HepG2 (cell line): Measurements from ENCODE around the gene GPR156. TPM values are rescaled to one million over a fixed set of nuclear protein-coding genes. Genes with fewer than 3 reads are reported as not detected.

ENCODE experiments used
- ATRX ChIP-seq: sonication (generic); formaldehyde crosslinking; IDR thresholded peaks from 2 replicates; pipeline ENCODE4 v1.4.0; 2020; ENCODE audit warnings: missing genetic modification reagents, borderline replicate concordance
- BRD4 ChIP-seq: sonication (generic); formaldehyde crosslinking; IDR thresholded peaks from 2 replicates; pipeline ENCODE4 v1.4.0; 2020; ENCODE audit warnings: missing genetic modification reagents
- GABPA ChIP-seq, 2 experiments: IDR thresholded peaks; 2 replicates each; pipeline ENCODE4 v1.6.1; 2011 to 2016; ENCODE audit warnings: low read depth in 2 of 2, low read length in 1 of 2, missing biosample characterization in 1 of 2, missing genetic modification characterization in 1 of 2
- HMG20A ChIP-seq: IDR thresholded peaks from 2 replicates; pipeline ENCODE4 v1.6.1; 2016; ENCODE audit warnings: borderline replicate concordance
- HMG20B ChIP-seq: conservative IDR thresholded peaks from 2 replicates; pipeline ENCODE4 v1.6.1; 2016; ENCODE audit warnings: missing genetic modification reagents, missing compliant biosample characterization
- HNF4A ChIP-seq: sonication (generic); formaldehyde crosslinking; IDR thresholded peaks from 2 replicates; pipeline ENCODE4 v1.4.0; 2020; ENCODE audit warnings: missing genetic modification reagents
- KLF16 ChIP-seq, 2 experiments: sonication (generic) in 1 of 2; formaldehyde crosslinking in 1 of 2; IDR thresholded peaks; 2 replicates each; pipeline versions ENCODE4 v1.6.1 to v1.8.0; 2016 to 2023; ENCODE audit warnings: missing genetic modification reagents in 2 of 2, missing compliant biosample characterization in 1 of 2
- MAF1 ChIP-seq: sonication (generic); formaldehyde crosslinking; IDR thresholded peaks from 2 replicates; pipeline ENCODE4 v1.5.0; 2020; ENCODE audit warnings: missing genetic modification reagents, borderline replicate concordance
- MBNL3 ChIP-seq: fragments of 250-450 bp; sonication (Bioruptor Pico); conservative IDR thresholded peaks from 2 replicates; pipeline ENCODE4 v1.8.0; 2022; ENCODE audit warnings: mild to moderate bottlenecking, inconsistent platforms
- MED1 ChIP-seq: sonication (generic); formaldehyde crosslinking; IDR thresholded peaks from 2 replicates; pipeline ENCODE4 v1.4.0; 2020; ENCODE audit warnings: missing genetic modification reagents
- NR1H2 ChIP-seq: sonication (generic); formaldehyde crosslinking; IDR thresholded peaks from 2 replicates; pipeline ENCODE4 v1.8.1; 2022; ENCODE audit warnings: low read depth, missing genetic modification reagents, borderline replicate concordance
- NR2F2 ChIP-seq: IDR thresholded peaks from 2 replicates; pipeline ENCODE4 v1.6.1; 2012; ENCODE audit warnings: low read depth, inconsistent platforms, borderline replicate concordance
- PAF1 ChIP-seq: IDR thresholded peaks from 2 replicates; pipeline ENCODE4 v1.6.1; 2016; ENCODE audit warnings: missing genetic modification reagents, missing compliant biosample characterization
- PBX3 ChIP-seq: sonication (generic); formaldehyde crosslinking; IDR thresholded peaks from 2 replicates; pipeline ENCODE4 v1.8.1; 2023; ENCODE audit warnings: missing genetic modification reagents, inconsistent platforms, borderline replicate concordance
- RNF219 ChIP-seq: sonication (generic); formaldehyde crosslinking; IDR thresholded peaks from 2 replicates; pipeline ENCODE4 v1.5.0; 2020; ENCODE audit warnings: mild to moderate bottlenecking, missing genetic modification reagents
- SALL1 ChIP-seq: sonication (generic); formaldehyde crosslinking; IDR thresholded peaks from 2 replicates; pipeline ENCODE4 v1.8.0; 2022; ENCODE audit warnings: mild to moderate bottlenecking, missing genetic modification reagents
- TCF7L2 ChIP-seq: IDR thresholded peaks from 2 replicates; pipeline ENCODE4 v1.6.1; 2011; ENCODE audit warnings: mild to moderate bottlenecking, low read depth, low read length, moderate library complexity
- TEAD3 ChIP-seq: optimal IDR thresholded peaks from 2 replicates; pipeline ENCODE3; 2016; ENCODE audit warnings: borderline replicate concordance
- ZBTB7A ChIP-seq: sonication (generic); formaldehyde crosslinking; IDR thresholded peaks from 2 replicates; pipeline ENCODE4 v1.8.0; 2022; ENCODE audit warnings: mild to moderate bottlenecking, missing genetic modification reagents
- ZNF230 ChIP-seq: sonication (generic); formaldehyde crosslinking; IDR thresholded peaks from 2 replicates; pipeline ENCODE4 v1.4.0; 2020; ENCODE audit warnings: mild to moderate bottlenecking, missing genetic modification reagents
- ZNF232 ChIP-seq: sonication (generic); formaldehyde crosslinking; IDR thresholded peaks from 2 replicates; pipeline ENCODE4 v1.4.0; 2020; ENCODE audit warnings: missing genetic modification reagents, borderline replicate concordance
- ZNF589 ChIP-seq: sonication (generic); formaldehyde crosslinking; conservative IDR thresholded peaks from 2 replicates; pipeline ENCODE4 v1.8.0; 2022; ENCODE audit warnings: mild to moderate bottlenecking, moderate library complexity, missing genetic modification reagents
- ZNF747 ChIP-seq: sonication (generic); formaldehyde crosslinking; IDR thresholded peaks from 2 replicates; pipeline ENCODE4 v1.8.1; 2023; ENCODE audit warnings: missing genetic modification reagents, mild to moderate bottlenecking, borderline replicate concordance
- ZNF788 ChIP-seq: sonication (generic); formaldehyde crosslinking; IDR thresholded peaks from 2 replicates; pipeline ENCODE4 v1.5.0; 2020; ENCODE audit warnings: mild to moderate bottlenecking, missing genetic modification reagents, borderline replicate concordance
- polyA plus RNA-seq, 8 experiments: library from polyadenylated mRNA; depleted of rRNA in 3 of 8; stranded (reverse) in 7 of 8; unstranded in 1 of 8; fragments of >200 nt; fragmentation: Illumina TruSeq in 4 of 8; extraction: Trizol in 4 of 8; gene quantifications; 2 replicates each; pipeline versions ENCODE4 v1.2.1 to v1.2.3, GENCODE V29; 2011 to 2016; ENCODE audit warnings: low read depth in 4 of 8, missing spikeins in 1 of 8, mixed read lengths in 1 of 8; ENCODE audit not compliant: insufficient read depth in 1 of 8
- total RNA-seq, 5 experiments: library from RNA; depleted of rRNA; stranded (reverse); fragments of >200 nt; fragmentation: Illumina TruSeq; extraction: Trizol; gene quantifications; 2 replicates each; pipeline ENCODE4 v1.2.3, GENCODE V29; 2016; ENCODE audit warnings: low read depth in 1 of 5
- TF ChIP-seq, protein P1 (sequence below): sonication (generic); formaldehyde crosslinking; IDR thresholded peaks from 2 replicates; pipeline ENCODE4 v1.4.0; 2020; ENCODE audit warnings: missing genetic modification reagents, mild to moderate bottlenecking, borderline replicate concordance

GPR156 gene
- total and polyA plus RNA-seq, 2 of the 13 experiments (the other 11 are each of a cell fraction or from before 2014, with no cell fraction given): not detected

- TF ChIP-seq, protein P1, sequence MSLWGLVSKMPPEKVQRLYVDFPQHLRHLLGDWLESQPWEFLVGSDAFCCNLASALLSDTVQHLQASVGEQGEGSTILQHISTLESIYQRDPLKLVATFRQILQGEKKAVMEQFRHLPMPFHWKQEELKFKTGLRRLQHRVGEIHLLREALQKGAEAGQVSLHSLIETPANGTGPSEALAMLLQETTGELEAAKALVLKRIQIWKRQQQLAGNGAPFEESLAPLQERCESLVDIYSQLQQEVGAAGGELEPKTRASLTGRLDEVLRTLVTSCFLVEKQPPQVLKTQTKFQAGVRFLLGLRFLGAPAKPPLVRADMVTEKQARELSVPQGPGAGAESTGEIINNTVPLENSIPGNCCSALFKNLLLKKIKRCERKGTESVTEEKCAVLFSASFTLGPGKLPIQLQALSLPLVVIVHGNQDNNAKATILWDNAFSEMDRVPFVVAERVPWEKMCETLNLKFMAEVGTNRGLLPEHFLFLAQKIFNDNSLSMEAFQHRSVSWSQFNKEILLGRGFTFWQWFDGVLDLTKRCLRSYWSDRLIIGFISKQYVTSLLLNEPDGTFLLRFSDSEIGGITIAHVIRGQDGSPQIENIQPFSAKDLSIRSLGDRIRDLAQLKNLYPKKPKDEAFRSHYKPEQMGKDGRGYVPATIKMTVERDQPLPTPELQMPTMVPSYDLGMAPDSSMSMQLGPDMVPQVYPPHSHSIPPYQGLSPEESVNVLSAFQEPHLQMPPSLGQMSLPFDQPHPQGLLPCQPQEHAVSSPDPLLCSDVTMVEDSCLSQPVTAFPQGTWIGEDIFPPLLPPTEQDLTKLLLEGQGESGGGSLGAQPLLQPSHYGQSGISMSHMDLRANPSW (CRISPR knock-in tag): no peak
- TF ChIP-seq TEAD3 (CRISPR knock-in tag) (no peak), NR1H2 (CRISPR knock-in tag) (no peak), KLF16 (CRISPR knock-in tag; IDR thresholded peaks at IDR 0.05) (no peak; a peak in 1 of 4 replicates), ZNF747 (no peak), ZNF230 (CRISPR knock-in tag) (no peak), TCF7L2 (no peak), RNF219 (CRISPR knock-in tag) (no peak), SALL1 (CRISPR knock-in tag) (no peak), MED1 (peak; percentile 47; the same call in 1 of the 2 replicates), PBX3 (CRISPR knock-in tag) (no peak), ATRX (no peak), BRD4 (CRISPR knock-in tag) (no peak), ZNF589 (CRISPR knock-in tag) (no peak), ZBTB7A (no peak), ZNF788 (CRISPR knock-in tag) (no peak), HNF4A (0 out of 2 replicates have a peak, but pooled peaks have one; percentile 7), HMG20B (no peak), NR2F2 (no peak), GABPA (IDR thresholded peaks at IDR 0.05; ENCODE audit: low read depth, low read length) (no peak), GABPA (CRISPR knock-in tag; IDR thresholded peaks at IDR 0.05; ENCODE audit: low read depth) (peak; percentile 33; the same call in 1 of the 2 replicates), PAF1 (CRISPR knock-in tag) (no peak), MAF1 (CRISPR knock-in tag) (no peak), MBNL3 (no peak), ZNF232 (peak; percentile 65; the same call in 1 of the 2 replicates), HMG20A (peak; percentile 14; the same call in 1 of the 2 replicates)
These were observed 137.8 kb downstream of the GPR156 start (continued) for GRCh38 chr3:120147072-120147871.
